WTC11 (cell line): ENCODE measurements around the gene PTPN2. TPM values are rescaled to one million over a fixed set of nuclear protein-coding genes. Genes with fewer than 3 reads are reported as not detected.

Experiments used
- ATAC-seq: fragments of 200-7000 bp; cut with Tn5 transposase; 2 replicates; pipeline ENCODE4 v1.10.0; 2021; ENCODE audit warnings: mild to moderate bottlenecking, moderate library complexity
- CTCF ChIA-PET: fragments of 300-600 bp; sonication (Branson Sonifier 250); formaldehyde crosslinking; loops from one replicate; lab custom pipeline; 2021; ENCODE audit warnings: antibody characterized with exemption; lab: Charles Lee
- POLR2A ChIA-PET: fragments of 350-600 bp; sonication (Branson Sonifier 250); formaldehyde crosslinking; loops from one replicate; lab custom pipeline; 2021; ENCODE audit warnings: antibody characterized with exemption; lab: Charles Lee
- DNase-seq: peaks from one replicate; pipeline ENCODE4 v3.0.0; 2021; ENCODE audit warnings: low spot score
- H3K27ac Mint-ChIP-seq: 2 replicates; pipeline ENCODE4 v1.8.0; 2021; ENCODE audit warnings: mixed read lengths
- H3K27me3 Mint-ChIP-seq: 2 replicates; pipeline ENCODE4 v1.8.0; 2021; ENCODE audit warnings: low read depth, mild to moderate bottlenecking, moderate library complexity, mixed read lengths
- H3K36me3 Mint-ChIP-seq: 2 replicates; pipeline ENCODE4 v1.8.0; 2021; ENCODE audit warnings: mixed read lengths
- H3K4me1 Mint-ChIP-seq: 2 replicates; pipeline ENCODE4 v1.8.0; 2022; ENCODE audit warnings: mixed read lengths
- H3K4me3 Mint-ChIP-seq: 2 replicates; pipeline ENCODE4 v1.8.0; 2021; ENCODE audit warnings: mild to moderate bottlenecking, moderate library complexity, mixed read lengths
- H3K9me3 Mint-ChIP-seq: 2 replicates; pipeline ENCODE4 v1.8.0; 2021; ENCODE audit warnings: mixed read lengths
- ETV6 ChIP-seq: sonication (generic); formaldehyde crosslinking; IDR thresholded peaks from 2 replicates; pipeline ENCODE4 v1.8.1; 2022; ENCODE audit warnings: mild to moderate bottlenecking, missing genetic modification reagents
- GABPB1 ChIP-seq: sonication (generic); formaldehyde crosslinking; IDR thresholded peaks from 2 replicates; pipeline ENCODE4 v1.8.1; 2023; ENCODE audit warnings: mild to moderate bottlenecking, missing genetic modification reagents
- GRHL2 ChIP-seq: fragments of 250-450 bp; sonication (Bioruptor Pico); IDR thresholded peaks from 2 replicates; pipeline ENCODE4 v1.8.0; 2022; ENCODE audit warnings: mild to moderate bottlenecking, moderate library complexity; ENCODE audit not compliant: insufficient replicate concordance, severe bottlenecking
- HMGA2 ChIP-seq: fragments of 250-450 bp; sonication (Bioruptor Pico); IDR thresholded peaks from 2 replicates; pipeline ENCODE4 v1.4.0; 2021; ENCODE audit warnings: mild to moderate bottlenecking, moderate library complexity
- IRF2 ChIP-seq: sonication (generic); formaldehyde crosslinking; IDR thresholded peaks from 2 replicates; pipeline ENCODE4 v1.8.0; 2022; ENCODE audit warnings: low read depth, missing genetic modification reagents, borderline replicate concordance
- MAX ChIP-seq: sonication (generic); formaldehyde crosslinking; IDR thresholded peaks from 2 replicates; pipeline ENCODE4 v1.8.0; 2022; ENCODE audit warnings: mild to moderate bottlenecking, missing genetic modification reagents
- PRRX2 ChIP-seq: fragments of 250-450 bp; sonication (Bioruptor Pico); IDR thresholded peaks from 2 replicates; pipeline ENCODE4 v1.8.0; 2021; ENCODE audit warnings: mild to moderate bottlenecking
- RELA ChIP-seq: sonication (generic); formaldehyde crosslinking; IDR thresholded peaks from 2 replicates; pipeline ENCODE4 v1.8.1; 2022; ENCODE audit warnings: missing genetic modification reagents, mild to moderate bottlenecking, borderline replicate concordance
- SP1 ChIP-seq: sonication (generic); formaldehyde crosslinking; conservative IDR thresholded peaks from 2 replicates; pipeline ENCODE4 v1.8.1; 2022; ENCODE audit warnings: missing genetic modification reagents
- TEAD1 ChIP-seq: sonication (generic); formaldehyde crosslinking; IDR thresholded peaks from 2 replicates; pipeline ENCODE4 v1.8.0; 2022; ENCODE audit warnings: mild to moderate bottlenecking, missing genetic modification reagents
- USF2 ChIP-seq: sonication (generic); formaldehyde crosslinking; IDR thresholded peaks from 2 replicates; pipeline ENCODE4 v1.8.1; 2023; ENCODE audit warnings: mild to moderate bottlenecking, missing genetic modification reagents, moderate library complexity
- ZNF281 ChIP-seq: sonication (generic); formaldehyde crosslinking; IDR thresholded peaks from 2 replicates; pipeline ENCODE4 v1.8.0; 2023; ENCODE audit warnings: mild to moderate bottlenecking, missing genetic modification reagents
- ZNF317 ChIP-seq: sonication (generic); formaldehyde crosslinking; IDR thresholded peaks from 2 replicates; pipeline ENCODE4 v1.8.1; 2023; ENCODE audit warnings: low read depth, mild to moderate bottlenecking, moderate library complexity, missing genetic modification reagents, borderline replicate concordance
- ZNF396 ChIP-seq: fragments of 250-450 bp; sonication (Bioruptor Pico); IDR thresholded peaks from 2 replicates; pipeline ENCODE4 v1.8.0; 2021; ENCODE audit warnings: mild to moderate bottlenecking, moderate library complexity, borderline replicate concordance
- ZNF512 ChIP-seq: sonication (generic); formaldehyde crosslinking; IDR thresholded peaks from 2 replicates; pipeline ENCODE4 v1.8.1; 2022; ENCODE audit warnings: missing genetic modification reagents, borderline replicate concordance
- total RNA-seq: library from RNA; stranded (reverse); gene quantifications from 3 replicates; pipeline ENCODE4 v1.2.3, GENCODE V29; 2021
- TF ChIP-seq, protein P1 (sequence below): fragments of 250-450 bp; sonication (Bioruptor Pico); IDR thresholded peaks from 2 replicates; pipeline ENCODE4 v2.1.2; 2022; ENCODE audit warnings: mild to moderate bottlenecking, moderate library complexity
- TF ChIP-seq, protein P2 (sequence below): sonication (generic); formaldehyde crosslinking; IDR thresholded peaks from 2 replicates; pipeline ENCODE4 v1.8.1; 2022; ENCODE audit warnings: low read depth, missing genetic modification reagents, borderline replicate concordance
- TF ChIP-seq, protein P3 (sequence below): fragments of 250-450 bp; sonication (Bioruptor Pico); IDR thresholded peaks from 2 replicates; pipeline ENCODE4 v1.9.0; 2021; ENCODE audit warnings: mild to moderate bottlenecking
- TF ChIP-seq, protein P4 (sequence below): fragments of 250-450 bp; sonication (Bioruptor Pico); IDR thresholded peaks from 2 replicates; pipeline ENCODE4 v1.8.0; 2021; ENCODE audit warnings: mild to moderate bottlenecking
- TF ChIP-seq, protein P5 (sequence below): fragments of 250-450 bp; sonication (Bioruptor Pico); conservative IDR thresholded peaks from 2 replicates; pipeline ENCODE4 v1.9.0; 2021; ENCODE audit warnings: mild to moderate bottlenecking

Gene PTPN2
- total RNA-seq, 1 experiment from 2014 or later = 37.7 TPM

DNA sequence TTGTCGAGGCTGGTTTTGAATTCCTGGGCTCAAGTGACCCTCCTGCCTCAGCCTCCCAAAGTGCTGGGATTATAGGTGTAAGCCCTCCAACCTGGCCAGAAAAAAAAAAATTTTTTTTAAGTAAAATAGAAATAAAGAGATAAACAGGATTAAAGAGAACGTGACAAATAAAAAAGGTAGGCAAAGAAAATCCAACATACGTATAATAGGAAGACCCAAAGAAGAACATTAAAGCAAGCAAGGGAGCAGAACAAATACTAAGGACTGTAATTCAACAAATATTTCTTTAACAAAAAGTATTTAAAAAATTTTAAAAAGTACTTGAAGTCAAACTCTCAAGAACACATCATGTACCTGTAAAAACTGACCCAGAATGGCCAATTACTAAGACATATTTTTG lies 56.4 kb downstream of the PTPN2 start:
- no peak overlapping the region for H3K27ac Mint-ChIP-seq
- DNase-seq = no peak

More for the DNA sequence above, 56.4 kb downstream of the PTPN2 start:
- H3K4me3 Mint-ChIP-seq = no peak overlapping the region
- peaks cover 47% of the 10 kb centered on the region for H3K36me3 Mint-ChIP-seq
- TF ChIP-seq, protein P1, sequence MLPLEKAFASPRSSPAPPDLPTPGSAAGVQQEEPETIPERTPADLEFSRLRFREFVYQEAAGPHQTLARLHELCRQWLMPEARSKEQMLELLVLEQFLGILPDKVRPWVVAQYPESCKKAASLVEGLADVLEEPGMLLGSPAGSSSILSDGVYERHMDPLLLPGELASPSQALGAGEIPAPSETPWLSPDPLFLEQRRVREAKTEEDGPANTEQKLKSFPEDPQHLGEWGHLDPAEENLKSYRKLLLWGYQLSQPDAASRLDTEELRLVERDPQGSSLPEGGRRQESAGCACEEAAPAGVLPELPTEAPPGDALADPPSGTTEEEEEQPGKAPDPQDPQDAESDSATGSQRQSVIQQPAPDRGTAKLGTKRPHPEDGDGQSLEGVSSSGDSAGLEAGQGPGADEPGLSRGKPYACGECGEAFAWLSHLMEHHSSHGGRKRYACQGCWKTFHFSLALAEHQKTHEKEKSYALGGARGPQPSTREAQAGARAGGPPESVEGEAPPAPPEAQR (CRISPR knock-in tag) = no peak
- no peak for TF ChIP-seq ETV6 (CRISPR knock-in tag)
- no peak for TF ChIP-seq ZNF512
- no peak for TF ChIP-seq MAX (CRISPR knock-in tag)
- no peak for TF ChIP-seq SP1 (CRISPR knock-in tag)
- TF ChIP-seq, protein P2, sequence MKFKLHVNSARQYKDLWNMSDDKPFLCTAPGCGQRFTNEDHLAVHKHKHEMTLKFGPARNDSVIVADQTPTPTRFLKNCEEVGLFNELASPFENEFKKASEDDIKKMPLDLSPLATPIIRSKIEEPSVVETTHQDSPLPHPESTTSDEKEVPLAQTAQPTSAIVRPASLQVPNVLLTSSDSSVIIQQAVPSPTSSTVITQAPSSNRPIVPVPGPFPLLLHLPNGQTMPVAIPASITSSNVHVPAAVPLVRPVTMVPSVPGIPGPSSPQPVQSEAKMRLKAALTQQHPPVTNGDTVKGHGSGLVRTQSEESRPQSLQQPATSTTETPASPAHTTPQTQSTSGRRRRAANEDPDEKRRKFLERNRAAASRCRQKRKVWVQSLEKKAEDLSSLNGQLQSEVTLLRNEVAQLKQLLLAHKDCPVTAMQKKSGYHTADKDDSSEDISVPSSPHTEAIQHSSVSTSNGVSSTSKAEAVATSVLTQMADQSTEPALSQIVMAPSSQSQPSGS (CRISPR knock-in tag) = no peak
- TF ChIP-seq, protein P3, sequence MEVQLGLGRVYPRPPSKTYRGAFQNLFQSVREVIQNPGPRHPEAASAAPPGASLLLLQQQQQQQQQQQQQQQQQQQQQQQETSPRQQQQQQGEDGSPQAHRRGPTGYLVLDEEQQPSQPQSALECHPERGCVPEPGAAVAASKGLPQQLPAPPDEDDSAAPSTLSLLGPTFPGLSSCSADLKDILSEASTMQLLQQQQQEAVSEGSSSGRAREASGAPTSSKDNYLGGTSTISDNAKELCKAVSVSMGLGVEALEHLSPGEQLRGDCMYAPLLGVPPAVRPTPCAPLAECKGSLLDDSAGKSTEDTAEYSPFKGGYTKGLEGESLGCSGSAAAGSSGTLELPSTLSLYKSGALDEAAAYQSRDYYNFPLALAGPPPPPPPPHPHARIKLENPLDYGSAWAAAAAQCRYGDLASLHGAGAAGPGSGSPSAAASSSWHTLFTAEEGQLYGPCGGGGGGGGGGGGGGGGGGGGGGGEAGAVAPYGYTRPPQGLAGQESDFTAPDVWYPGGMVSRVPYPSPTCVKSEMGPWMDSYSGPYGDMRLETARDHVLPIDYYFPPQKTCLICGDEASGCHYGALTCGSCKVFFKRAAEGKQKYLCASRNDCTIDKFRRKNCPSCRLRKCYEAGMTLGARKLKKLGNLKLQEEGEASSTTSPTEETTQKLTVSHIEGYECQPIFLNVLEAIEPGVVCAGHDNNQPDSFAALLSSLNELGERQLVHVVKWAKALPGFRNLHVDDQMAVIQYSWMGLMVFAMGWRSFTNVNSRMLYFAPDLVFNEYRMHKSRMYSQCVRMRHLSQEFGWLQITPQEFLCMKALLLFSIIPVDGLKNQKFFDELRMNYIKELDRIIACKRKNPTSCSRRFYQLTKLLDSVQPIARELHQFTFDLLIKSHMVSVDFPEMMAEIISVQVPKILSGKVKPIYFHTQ (CRISPR knock-in tag) = no peak
- TF ChIP-seq IRF2 (CRISPR knock-in tag) = no peak
- TF ChIP-seq USF2 = no peak
- TF ChIP-seq, protein P4, sequence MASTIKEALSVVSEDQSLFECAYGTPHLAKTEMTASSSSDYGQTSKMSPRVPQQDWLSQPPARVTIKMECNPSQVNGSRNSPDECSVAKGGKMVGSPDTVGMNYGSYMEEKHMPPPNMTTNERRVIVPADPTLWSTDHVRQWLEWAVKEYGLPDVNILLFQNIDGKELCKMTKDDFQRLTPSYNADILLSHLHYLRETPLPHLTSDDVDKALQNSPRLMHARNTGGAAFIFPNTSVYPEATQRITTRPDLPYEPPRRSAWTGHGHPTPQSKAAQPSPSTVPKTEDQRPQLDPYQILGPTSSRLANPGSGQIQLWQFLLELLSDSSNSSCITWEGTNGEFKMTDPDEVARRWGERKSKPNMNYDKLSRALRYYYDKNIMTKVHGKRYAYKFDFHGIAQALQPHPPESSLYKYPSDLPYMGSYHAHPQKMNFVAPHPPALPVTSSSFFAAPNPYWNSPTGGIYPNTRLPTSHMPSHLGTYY (CRISPR knock-in tag) = no peak
- TF ChIP-seq PRRX2 (CRISPR knock-in tag) = no peak
- TF ChIP-seq ZNF396 (CRISPR knock-in tag) = no peak
- no peak for TF ChIP-seq GABPB1
- no peak for TF ChIP-seq ZNF317
- TF ChIP-seq RELA (CRISPR knock-in tag) = no peak
- TF ChIP-seq ZNF281 (CRISPR knock-in tag) = no peak
- TF ChIP-seq GRHL2 (CRISPR knock-in tag) = no peak
- no peak for TF ChIP-seq TEAD1 (CRISPR knock-in tag)
- TF ChIP-seq, protein P5, sequence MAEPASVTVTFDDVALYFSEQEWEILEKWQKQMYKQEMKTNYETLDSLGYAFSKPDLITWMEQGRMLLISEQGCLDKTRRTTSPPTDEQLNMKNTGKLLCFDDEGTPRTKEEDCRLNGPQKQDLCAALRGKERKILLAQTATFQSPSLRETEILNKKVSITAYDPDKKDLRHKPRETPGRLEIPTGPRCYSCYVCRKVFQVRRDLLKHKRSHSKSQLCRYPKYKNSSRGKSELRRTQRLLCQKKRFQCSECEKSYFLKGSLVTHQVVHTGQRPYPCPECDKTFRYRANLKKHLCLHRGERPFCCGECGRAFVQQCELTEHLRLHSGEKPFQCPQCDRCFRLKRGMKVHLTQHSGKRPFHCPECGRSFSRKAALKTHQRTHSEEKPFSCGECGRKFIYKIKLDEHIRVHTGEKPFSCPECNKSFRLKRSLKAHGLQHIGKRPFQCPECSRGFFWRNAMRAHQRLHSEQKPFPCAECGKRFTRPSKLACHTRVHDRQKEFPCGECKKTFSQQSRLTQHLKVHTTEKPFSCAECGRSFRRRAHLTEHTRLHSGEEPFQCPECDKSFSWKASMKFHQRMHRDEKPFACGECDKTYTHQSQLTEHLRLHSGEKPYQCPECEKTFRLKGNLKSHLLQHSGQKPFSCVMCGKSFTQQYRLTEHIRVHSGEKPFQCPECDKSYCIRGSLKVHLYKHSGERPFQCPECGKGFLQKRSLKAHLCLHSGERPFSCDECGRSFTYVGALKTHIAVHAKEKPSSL (CRISPR knock-in tag) = no peak
- TF ChIP-seq HMGA2 (CRISPR knock-in tag) = no peak
- no peaks in the 10 kb centered on the region for H3K27me3 Mint-ChIP-seq
- CTCF ChIA-PET = no interaction called here
- no peak for ATAC-seq
- peaks cover 13% of the 10 kb centered on the region for H3K9me3 Mint-ChIP-seq
- POLR2A ChIA-PET = no interaction called here
- H3K4me1 Mint-ChIP-seq = peaks cover 2% of the 10 kb centered on the region
